Bronchial epithelial cell (primary cell): Measurements from ENCODE around the gene PLXNA4. TPM values are rescaled to one million over a fixed set of nuclear protein-coding genes. Genes with fewer than 3 reads are reported as not detected.

Experiments used
- DNase-seq: peaks from one replicate; pipeline ENCODE4 v3.0.0-alpha.2; 2010; ENCODE audit warnings: low read depth
- FAIRE-seq: peaks from 2 replicates; lab custom pipeline; 2011; peaks lifted over from hg19 to GRCh38; lab: Jason Lieb, UNC
- H3K27me3 ChIP-seq: 2 replicates; pipeline ENCODE4 v1.5.1; 2011; ENCODE audit warnings: low read length; ENCODE audit not compliant: control insufficient read depth, insufficient read depth
- H3K36me3 ChIP-seq: 2 replicates; pipeline ENCODE4 v1.5.1; 2011; ENCODE audit warnings: low read length; ENCODE audit not compliant: control insufficient read depth, insufficient read depth
- H3K4me3 ChIP-seq: 2 replicates; pipeline ENCODE4 v1.5.1; 2011; ENCODE audit warnings: mild to moderate bottlenecking, low read depth, low read length, control low read depth
- total RNA-seq: library from RNA; depleted of rRNA; stranded (reverse); fragments of >200 nt; gene quantifications from 2 replicates; pipeline ENCODE4 v1.2.1, GENCODE V29; 2014
- TF ChIP-seq, protein P1 (sequence below): IDR thresholded peaks from 2 replicates; pipeline ENCODE4 v1.5.1; 2011; ENCODE audit warnings: mild to moderate bottlenecking, moderate library complexity, low read length, control low read depth, inconsistent platforms; ENCODE audit not compliant: insufficient read depth, severe bottlenecking

Gene PLXNA4
- total RNA-seq, 1 donor from 2014 or later: under 0.01 TPM

DNA sequence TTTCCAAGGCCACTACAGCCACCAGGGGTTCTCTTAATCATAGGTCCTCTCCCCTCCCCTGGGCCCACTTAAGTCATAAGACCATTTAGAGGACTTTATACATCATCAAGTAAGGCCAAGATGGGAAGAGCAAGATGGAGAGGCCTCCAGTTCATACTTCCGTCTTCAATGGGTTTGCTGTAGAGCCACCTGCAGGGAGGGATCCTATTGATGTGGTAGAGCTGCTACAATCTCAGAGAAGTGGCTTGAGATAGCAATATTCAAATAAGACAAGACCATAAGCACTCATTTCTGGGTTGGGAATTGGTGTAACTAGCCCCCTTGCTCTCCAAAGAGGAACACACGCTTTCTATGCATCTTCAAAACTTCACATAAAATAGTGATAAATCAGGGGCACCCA, 214.2 kb downstream of the PLXNA4 start:
- Histone ChIP-seq H3K27me3 (no peaks in the 10 kb centered on the region), H3K4me3 (no peak overlapping the region), H3K36me3 (no peaks in the 10 kb centered on the region)
- no peak for DNase-seq
- FAIRE-seq: no peak
- TF ChIP-seq, protein P1, sequence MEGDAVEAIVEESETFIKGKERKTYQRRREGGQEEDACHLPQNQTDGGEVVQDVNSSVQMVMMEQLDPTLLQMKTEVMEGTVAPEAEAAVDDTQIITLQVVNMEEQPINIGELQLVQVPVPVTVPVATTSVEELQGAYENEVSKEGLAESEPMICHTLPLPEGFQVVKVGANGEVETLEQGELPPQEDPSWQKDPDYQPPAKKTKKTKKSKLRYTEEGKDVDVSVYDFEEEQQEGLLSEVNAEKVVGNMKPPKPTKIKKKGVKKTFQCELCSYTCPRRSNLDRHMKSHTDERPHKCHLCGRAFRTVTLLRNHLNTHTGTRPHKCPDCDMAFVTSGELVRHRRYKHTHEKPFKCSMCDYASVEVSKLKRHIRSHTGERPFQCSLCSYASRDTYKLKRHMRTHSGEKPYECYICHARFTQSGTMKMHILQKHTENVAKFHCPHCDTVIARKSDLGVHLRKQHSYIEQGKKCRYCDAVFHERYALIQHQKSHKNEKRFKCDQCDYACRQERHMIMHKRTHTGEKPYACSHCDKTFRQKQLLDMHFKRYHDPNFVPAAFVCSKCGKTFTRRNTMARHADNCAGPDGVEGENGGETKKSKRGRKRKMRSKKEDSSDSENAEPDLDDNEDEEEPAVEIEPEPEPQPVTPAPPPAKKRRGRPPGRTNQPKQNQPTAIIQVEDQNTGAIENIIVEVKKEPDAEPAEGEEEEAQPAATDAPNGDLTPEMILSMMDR: no peak

DNA sequence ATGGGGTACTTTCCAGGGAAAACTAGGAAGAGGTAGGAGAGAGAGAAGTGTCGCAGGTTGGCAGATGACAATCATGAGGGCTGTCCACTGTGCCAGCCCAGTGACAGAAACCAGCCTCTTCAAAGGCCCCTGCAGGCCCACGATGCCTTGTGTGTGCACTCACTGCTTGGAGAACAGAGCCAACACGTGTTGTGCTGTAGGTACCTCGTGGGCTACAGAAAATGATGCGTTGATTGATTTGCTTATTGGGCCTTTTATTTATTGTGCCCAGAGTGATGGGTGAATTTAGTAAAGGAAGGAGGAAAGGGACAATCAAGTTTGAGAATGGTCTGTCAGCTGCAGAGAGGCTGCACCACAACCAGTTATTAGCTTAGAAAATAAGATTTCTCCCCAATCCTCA, 215.1 kb downstream of the PLXNA4 start:
- FAIRE-seq (no peak), DNase-seq (no peak)
- H3K36me3 ChIP-seq: no peaks in the 10 kb centered on the region
- H3K27me3 ChIP-seq: no peaks in the 10 kb centered on the region
- TF ChIP-seq, protein P1: no peak
- H3K4me3 ChIP-seq: no peak overlapping the region

DNA sequence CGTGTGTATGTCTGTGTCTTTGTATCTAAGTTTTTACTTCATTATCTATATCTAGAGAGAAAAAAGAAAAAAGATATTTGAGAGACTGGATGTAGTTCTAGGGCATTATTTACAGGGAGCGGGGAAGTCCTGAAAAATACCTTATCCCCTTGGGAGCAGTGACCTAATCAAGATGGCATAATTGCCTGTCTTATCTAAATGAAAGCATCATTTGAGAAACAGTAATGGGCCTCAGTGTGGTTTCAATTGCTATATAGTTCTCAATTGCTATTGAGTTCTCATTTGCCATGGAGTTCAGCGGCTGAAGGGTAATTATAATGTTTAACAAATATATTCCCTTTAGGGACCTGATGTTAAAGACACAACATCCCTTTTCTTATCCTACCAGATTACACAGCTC, 216.5 kb downstream of the PLXNA4 start:
- Histone ChIP-seq H3K36me3 (no peaks in the 10 kb centered on the region), H3K4me3 (no peak overlapping the region), H3K27me3 (no peaks in the 10 kb centered on the region)
- DNase-seq (no peak), FAIRE-seq (no peak)
- TF ChIP-seq, protein P1: no peak

DNA sequence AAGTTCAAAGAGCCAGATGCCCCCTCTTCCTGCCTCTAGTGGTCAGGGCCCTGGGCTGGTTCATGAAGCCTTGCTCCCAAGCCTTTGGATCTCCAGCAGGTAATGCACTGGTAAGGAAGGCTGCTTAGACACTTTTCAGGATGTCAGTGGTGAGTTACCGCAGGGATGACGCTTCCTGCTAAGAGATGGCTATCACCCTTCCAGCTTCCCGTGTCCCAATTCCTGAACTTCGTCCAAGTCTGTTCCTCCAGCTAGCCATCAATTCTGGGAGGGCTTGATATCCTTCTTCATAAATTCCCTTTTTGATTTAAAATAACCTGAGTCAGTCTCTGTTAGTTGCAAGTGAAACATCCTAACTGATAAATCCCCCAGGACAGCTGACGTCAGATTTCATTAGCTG, 221.2 kb downstream of the PLXNA4 start:
- no peak overlapping the region for H3K4me3 ChIP-seq
- no peak for DNase-seq
- H3K27me3 ChIP-seq: no peaks in the 10 kb centered on the region
- H3K36me3 ChIP-seq: no peaks in the 10 kb centered on the region
- peak; percentile 72 for FAIRE-seq
- TF ChIP-seq, protein P1: no peak

DNA sequence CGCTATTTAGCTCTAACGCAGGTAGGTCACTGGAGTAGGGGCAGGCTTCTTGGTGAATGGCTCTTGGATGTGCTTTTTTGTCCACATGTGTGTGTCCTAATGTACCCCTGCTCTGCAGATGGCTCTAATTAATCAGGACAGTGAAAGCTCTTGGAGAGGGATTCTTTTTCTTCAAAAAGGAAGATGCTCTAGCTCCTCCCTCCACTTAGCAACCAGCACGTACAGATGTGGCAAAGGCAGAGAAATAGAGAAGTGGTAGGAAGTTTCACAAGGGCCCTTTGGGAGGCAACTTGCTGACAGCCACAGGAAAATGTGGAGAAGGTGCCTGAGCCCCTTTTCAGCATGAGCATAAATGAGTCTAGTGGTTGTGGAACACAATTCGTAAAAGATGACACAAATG, 221.7 kb downstream of the PLXNA4 start:
- Histone ChIP-seq H3K36me3 (no peaks in the 10 kb centered on the region), H3K4me3 (no peak overlapping the region), H3K27me3 (no peaks in the 10 kb centered on the region)
- TF ChIP-seq, protein P1: no peak
- FAIRE-seq (no peak), DNase-seq (no peak)

DNA sequence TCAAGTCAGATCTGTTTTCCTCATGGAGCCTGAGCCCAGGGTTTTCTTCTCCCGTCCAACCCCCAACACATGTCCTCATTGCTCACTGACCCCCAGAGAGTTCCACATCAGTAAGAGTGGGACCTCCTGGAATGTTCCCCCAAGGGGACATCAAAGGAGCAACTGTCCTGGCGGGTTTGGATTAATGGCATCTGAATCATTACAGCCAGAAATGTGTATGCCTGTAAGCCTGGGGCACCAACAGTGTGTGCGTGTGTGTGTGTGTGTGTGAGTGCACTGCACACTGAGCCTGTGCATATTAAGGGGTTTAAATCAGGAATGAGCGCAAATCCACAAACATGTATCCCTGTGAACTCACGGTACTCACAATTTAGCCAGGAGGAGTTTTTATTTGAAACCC, 222.3 kb downstream of the PLXNA4 start:
- FAIRE-seq: no peak
- TF ChIP-seq, protein P1: no peak
- Histone ChIP-seq H3K27me3 (no peaks in the 10 kb centered on the region), H3K36me3 (no peaks in the 10 kb centered on the region), H3K4me3 (no peak overlapping the region)
- no peak for DNase-seq
